WERI-Rb-1 (cell line): ENCODE results near the gene KCTD15.
A peak's percentile ranks its signal among the peaks of the same experiment; 100 is the strongest.

Experiments
- DNase-seq: peaks from one replicate; pipeline ENCODE4 v3.0.0-alpha.2; 2020
- H3K27ac ChIP-seq: fragments of 250-450 bp; sonication (Bioruptor Pico); 2 replicates; pipeline ENCODE4 v1.5.1; 2020; ENCODE audit warnings: mild to moderate bottlenecking, moderate library complexity
- H3K27me3 ChIP-seq: fragments of 250-450 bp; sonication (Bioruptor Pico); 2 replicates; pipeline ENCODE4 v1.5.1; 2021; ENCODE audit warnings: mild to moderate bottlenecking, low read depth, moderate library complexity; ENCODE audit not compliant: insufficient read depth, severe bottlenecking
- H3K36me3 ChIP-seq: fragments of 250-450 bp; sonication (Bioruptor Pico); 2 replicates; pipeline ENCODE4 v1.5.1; 2020; ENCODE audit warnings: mild to moderate bottlenecking, moderate library complexity
- H3K4me3 ChIP-seq: 2 replicates; pipeline ENCODE4 v1.5.1; 2011; ENCODE audit warnings: low read depth, mild to moderate bottlenecking, control low read depth, low read length
- H3K9me3 ChIP-seq: fragments of 250-450 bp; sonication (Bioruptor Pico); 2 replicates; pipeline ENCODE4 v1.5.1; 2021; ENCODE audit warnings: mild to moderate bottlenecking, moderate library complexity; ENCODE audit not compliant: severe bottlenecking
- CTCF ChIP-seq: IDR thresholded peaks from 2 replicates; pipeline ENCODE4 v1.5.1; 2011; ENCODE audit warnings: low read depth, mild to moderate bottlenecking, control low read depth, inconsistent platforms, low read length

KCTD15 gene

GRCh38 chr19:33781415-33781935 is 15.2 kb upstream of the KCTD15 start:
- no peak for TF ChIP-seq CTCF
- Histone ChIP-seq H3K27ac (no peak overlapping the region), H3K36me3 (no peaks in the 10 kb centered on the region), H3K4me3 (no peak overlapping the region), H3K9me3 (no peaks in the 10 kb centered on the region), H3K27me3 (no peaks in the 10 kb centered on the region)
- DNase-seq: no peak

- H3K4me3 ChIP-seq: no peak overlapping the region
- no peak for TF ChIP-seq CTCF
- H3K27ac ChIP-seq: no peak overlapping the region
- DNase-seq: no peak
- no peaks in the 10 kb centered on the region for H3K36me3 ChIP-seq
- H3K9me3 ChIP-seq: no peaks in the 10 kb centered on the region
- H3K27me3 ChIP-seq: no peaks in the 10 kb centered on the region
Observed at GRCh38 chr19:33781996-33782395, 14.7 kb upstream of the KCTD15 start.

GRCh38 chr19:33784432-33784831 is 12.2 kb upstream of the KCTD15 start:
- no peak for TF ChIP-seq CTCF
- Histone ChIP-seq H3K9me3 (no peaks in the 10 kb centered on the region), H3K36me3 (no peaks in the 10 kb centered on the region), H3K27ac (no peak overlapping the region), H3K4me3 (no peak overlapping the region), H3K27me3 (no peaks in the 10 kb centered on the region)
- DNase-seq: no peak

- no peaks in the 10 kb centered on the region for H3K9me3 ChIP-seq
- no peak overlapping the region for H3K27ac ChIP-seq
- H3K27me3 ChIP-seq: no peaks in the 10 kb centered on the region
- H3K36me3 ChIP-seq: no peaks in the 10 kb centered on the region
- H3K4me3 ChIP-seq: no peak overlapping the region
- TF ChIP-seq CTCF: no peak
- DNase-seq: no peak
Observed at GRCh38 chr19:33785795-33786194, 10.9 kb upstream of the KCTD15 start.

- Histone ChIP-seq H3K36me3 (no peaks in the 10 kb centered on the region), H3K4me3 (no peak overlapping the region), H3K27me3 (no peaks in the 10 kb centered on the region), H3K27ac (no peak overlapping the region), H3K9me3 (no peaks in the 10 kb centered on the region)
- TF ChIP-seq CTCF: no peak
- peak; percentile 55 for DNase-seq
Observed at GRCh38 chr19:33788676-33789075, 8.0 kb upstream of the KCTD15 start.

GRCh38 chr19:33789344-33789743 is 7.3 kb upstream of the KCTD15 start:
- DNase-seq: no peak
- Histone ChIP-seq H3K9me3 (no peaks in the 10 kb centered on the region), H3K36me3 (no peaks in the 10 kb centered on the region), H3K27me3 (no peaks in the 10 kb centered on the region), H3K27ac (no peak overlapping the region), H3K4me3 (no peak overlapping the region)
- no peak for TF ChIP-seq CTCF
